ENCODE data around the gene MARVELD2.

- TF ChIP-seq CTCF (IDR thresholded peaks at IDR 0.05): no peak
- no peak for TF ChIP-seq POLR2A (IDR thresholded peaks at IDR 0.05)
Observed at GRCh38 chr5:69431424-69432303, 16.7 kb downstream of the MARVELD2 start.

All from esophagus squamous epithelium (tissue), 4 donors.